ENCODE measurements around the gene NEURL1. TPM values are rescaled to one million over a fixed set of nuclear protein-coding genes. Genes with fewer than 3 reads are reported as not detected.

NEURL1 gene
- total and polyA plus RNA-seq, 10 of the 15 experiments (the other 5 are each of a cell fraction or from before 2014, with no cell fraction given): 0.02 to 0.05 (median 0.05) TPM; not detected in 6

- intact Hi-C loops (cut with micrococcal nuclease; ENCODE audit: unreplicated experiment): loop anchor here (5.0 kb wide), 1 partner anchor 37 kb away; no protein-coding TSS in a partner anchor
- Histone ChIP-seq H3K27me3 (replicated peaks in 1 of 2; ENCODE audit: control insufficient read depth in 2 of 2, insufficient read depth in 2 of 2, low read length in 1 of 2) (no peaks in the 10 kb centered on the region), H2AFZ (ENCODE audit: control insufficient read depth, low read depth, low read length) (no peak overlapping the region), H3K79me2 (ENCODE audit: control insufficient read depth, insufficient read depth, low read length) (peaks cover 14% of the 10 kb centered on the region), H4K20me1 (ENCODE audit: control insufficient read depth, insufficient read depth) (no peaks in the 10 kb centered on the region; the same call in 1 of the 2 replicates), H3K9ac (ENCODE audit: control insufficient read depth, insufficient read depth, low read length) (no peak overlapping the region), H3K4me1 (ENCODE audit: control insufficient read depth, insufficient read depth, low read length) (peaks cover 9% of the 10 kb centered on the region; the same call in 1 of the 2 replicates), H3K9me3 (replicated peaks; ENCODE audit: control insufficient read depth, insufficient read depth, low read length) (no peaks in the 10 kb centered on the region), H3K36me3 (ENCODE audit: control insufficient read depth in 2 of 2, insufficient read depth in 2 of 2, low read length in 1 of 2) (peaks cover 36 to 47% of the 10 kb centered on the region in 2 experiments), H3K4me3 (no peak overlapping the region), H3K27ac (ENCODE audit: control insufficient read depth, insufficient read depth) (no peak overlapping the region), H3K4me2 (ENCODE audit: control insufficient read depth, insufficient read depth) (no peak overlapping the region)
- no peak for FAIRE-seq
- 98% methylated on average over 9 of the region's 9 CpGs for WGBS (ENCODE audit: insufficient coverage, insufficient replicate concordance, low lambda C conversion rate, missing lambda C conversion rate)
- in situ Hi-C loops (cut with MboI): no loop called here
- ChIA-PET CTCF (interaction anchor here (1.6 to 17.8 kb wide), 3 partner anchors 27 to 40 kb away, joined by 4 to 163 read pairs (median 7); partner anchors contain the start of gene CALHM3), RAD21 (ENCODE audit: unreplicated experiment) (interaction anchor here (1.0 to 2.5 kb wide), 2 partner anchors 21 to 38 kb away, joined by 3 to 7 read pairs; no protein-coding TSS in a partner anchor), POLR2A (interaction anchor here (2.1 kb wide), 1 partner anchor 25 kb away, joined by 6 read pairs; no protein-coding TSS in a partner anchor), SMC1A (ENCODE audit: uncharacterized antibody, unreplicated experiment) (interaction anchor here (0.7 to 1.6 kb wide), 2 partner anchors 9 to 36 kb away, joined by 3 read pairs; no protein-coding TSS in a partner anchor)
- DNase-seq (ENCODE audit: low read depth, low spot score): no peak
- no peak for TF ChIP-seq RFX5 (IDR thresholded peaks at IDR 0.05; ENCODE audit: low read depth, low read length)
- no peak for TF ChIP-seq CBX3 (IDR thresholded peaks at IDR 0.05; ENCODE audit: borderline replicate concordance, low read depth)
- no peak for TF ChIP-seq SKIL (IDR thresholded peaks at IDR 0.05; ENCODE audit: low read depth, poor library complexity, severe bottlenecking)
- no peak for TF ChIP-seq PAX8 (IDR thresholded peaks at IDR 0.05)
- no peak for TF ChIP-seq RB1 (IDR thresholded peaks at IDR 0.05; ENCODE audit: borderline replicate concordance)
- TF ChIP-seq HDAC6 (IDR thresholded peaks at IDR 0.05; ENCODE audit: unreplicated experiment): no peak
- no peak for TF ChIP-seq SMC3 (IDR thresholded peaks at IDR 0.05; ENCODE audit: borderline replicate concordance, low read length)
- ATAC-seq: no peak
- no TSS peak for BruUV-seq (replicated peaks)
Observed at GRCh38 chr10:103445366-103445765, 48.1 kb upstream of the NEURL1 start.

All from GM12878 (cell line).